Cardiac muscle cell (in vitro differentiated cells and primary cell): ENCODE measurements around the gene SHROOM1. TPM values are rescaled to one million over a fixed set of nuclear protein-coding genes. Genes with fewer than 3 reads are reported as not detected.

ENCODE experiments used
- DNase-seq, 2 donors: peaks; one replicate each; pipeline versions ENCODE4 v3.0.0 to v3.0.0-alpha.2; 2010 to 2017; ENCODE audit warnings: low read depth in 1 of 2, low spot score in 1 of 2
- H3K27ac ChIP-seq: fragments of 200-600 bp; sonication (generic); 2 replicates; pipeline ENCODE4 v1.5.1; 2016
- H3K27me3 ChIP-seq: fragments of 200-600 bp; sonication (generic); 2 replicates; pipeline ENCODE4 v1.6.0; 2016; ENCODE audit warnings: control low read depth
- H3K36me3 ChIP-seq: fragments of 200-600 bp; sonication (generic); 2 replicates; pipeline ENCODE4 v1.5.1; 2016; ENCODE audit warnings: control low read depth
- H3K4me1 ChIP-seq: fragments of 200-600 bp; sonication (generic); 2 replicates; pipeline ENCODE4 v1.8.1; 2017; ENCODE audit warnings: low read depth, mild to moderate bottlenecking, mixed run types
- H3K4me3 ChIP-seq: fragments of 200-600 bp; sonication (generic); 2 replicates; pipeline ENCODE4 v1.5.1; 2016; ENCODE audit warnings: mild to moderate bottlenecking
- H3K9me3 ChIP-seq: fragments of 200-600 bp; sonication (generic); 2 replicates; pipeline ENCODE4 v1.5.1; 2017; ENCODE audit warnings: low read depth, mild to moderate bottlenecking, control low read depth
- polyA plus RNA-seq: library from polyadenylated mRNA; unstranded; fragments of >200 nt; fragmentation: Nextera tagmentation; extraction: Ambion mirVana; gene quantifications from 2 replicates; pipeline ENCODE4 v1.2.1, GENCODE V29; 2016
- total RNA-seq: library from RNA; depleted of rRNA; stranded (reverse); fragments of >200 nt; gene quantifications from 2 replicates; pipeline ENCODE4 v1.2.3, GENCODE V29; 2016
- TF ChIP-seq, protein P1 (sequence below): IDR thresholded peaks from 2 replicates; pipeline ENCODE4 v1.5.1; 2012; ENCODE audit warnings: low read depth, mild to moderate bottlenecking, low read length

SHROOM1 gene, protein sequence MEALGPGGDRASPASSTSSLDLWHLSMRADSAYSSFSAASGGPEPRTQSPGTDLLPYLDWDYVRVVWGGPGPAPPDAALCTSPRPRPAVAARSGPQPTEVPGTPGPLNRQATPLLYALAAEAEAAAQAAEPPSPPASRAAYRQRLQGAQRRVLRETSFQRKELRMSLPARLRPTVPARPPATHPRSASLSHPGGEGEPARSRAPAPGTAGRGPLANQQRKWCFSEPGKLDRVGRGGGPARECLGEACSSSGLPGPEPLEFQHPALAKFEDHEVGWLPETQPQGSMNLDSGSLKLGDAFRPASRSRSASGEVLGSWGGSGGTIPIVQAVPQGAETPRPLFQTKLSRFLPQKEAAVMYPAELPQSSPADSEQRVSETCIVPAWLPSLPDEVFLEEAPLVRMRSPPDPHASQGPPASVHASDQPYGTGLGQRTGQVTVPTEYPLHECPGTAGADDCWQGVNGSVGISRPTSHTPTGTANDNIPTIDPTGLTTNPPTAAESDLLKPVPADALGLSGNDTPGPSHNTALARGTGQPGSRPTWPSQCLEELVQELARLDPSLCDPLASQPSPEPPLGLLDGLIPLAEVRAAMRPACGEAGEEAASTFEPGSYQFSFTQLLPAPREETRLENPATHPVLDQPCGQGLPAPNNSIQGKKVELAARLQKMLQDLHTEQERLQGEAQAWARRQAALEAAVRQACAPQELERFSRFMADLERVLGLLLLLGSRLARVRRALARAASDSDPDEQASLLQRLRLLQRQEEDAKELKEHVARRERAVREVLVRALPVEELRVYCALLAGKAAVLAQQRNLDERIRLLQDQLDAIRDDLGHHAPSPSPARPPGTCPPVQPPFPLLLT
- 8.1 and 9.8 TPM in 2 replicates for total RNA-seq
- polyA plus RNA-seq, result 13.3 TPM in 2 replicates

DNA sequence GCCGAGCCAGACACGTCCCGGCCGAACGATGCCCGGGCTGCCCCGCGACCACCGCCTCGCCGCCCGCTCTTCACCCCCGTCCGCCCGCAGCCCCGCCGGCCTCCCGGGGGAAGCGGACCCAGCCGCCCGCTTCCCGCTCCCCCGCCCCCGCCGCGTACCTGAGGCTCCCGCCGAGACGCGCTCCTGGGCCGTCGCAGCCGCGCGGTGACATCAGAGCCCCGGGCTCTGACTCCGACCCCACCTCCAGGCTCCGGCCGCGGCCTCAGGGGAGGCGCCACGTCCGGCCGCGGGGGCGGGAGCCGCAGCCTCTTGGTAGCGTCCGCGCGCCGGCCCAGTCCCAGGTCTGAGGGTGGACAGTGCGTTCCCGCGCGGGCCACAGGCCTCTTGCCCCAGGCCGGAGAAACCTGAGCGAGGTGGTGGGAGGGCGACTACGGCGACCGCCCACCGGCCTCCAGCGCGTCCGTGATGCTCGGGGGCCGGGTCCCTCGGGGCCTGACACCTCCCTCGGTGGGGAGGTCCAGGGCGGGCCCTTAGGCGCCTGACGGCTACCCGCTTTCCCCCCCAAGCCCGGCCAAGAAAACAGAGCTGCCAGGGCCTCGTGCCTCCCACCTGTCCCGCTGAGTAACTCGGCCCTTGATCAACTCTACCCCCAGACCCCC is at the start of gene SHROOM1:
TSS of gene SHROOM1 (minus strand) at position 212 of the 659 bp plus-strand sequence. CDS start 4,507 bp downstream, outside the sequence.
- Histone ChIP-seq H3K27me3 (peaks cover 58% of the 10 kb centered on the region), H3K9me3 (no peaks in the 10 kb centered on the region), H3K27ac (no peak within 1 kb of the TSS), H3K4me1 (no peaks in the 10 kb centered on the region), H3K4me3 (peak within 1 kb of the TSS; percentile 47), H3K36me3 (no peaks in the 10 kb centered on the region)
- TF ChIP-seq, protein P1, sequence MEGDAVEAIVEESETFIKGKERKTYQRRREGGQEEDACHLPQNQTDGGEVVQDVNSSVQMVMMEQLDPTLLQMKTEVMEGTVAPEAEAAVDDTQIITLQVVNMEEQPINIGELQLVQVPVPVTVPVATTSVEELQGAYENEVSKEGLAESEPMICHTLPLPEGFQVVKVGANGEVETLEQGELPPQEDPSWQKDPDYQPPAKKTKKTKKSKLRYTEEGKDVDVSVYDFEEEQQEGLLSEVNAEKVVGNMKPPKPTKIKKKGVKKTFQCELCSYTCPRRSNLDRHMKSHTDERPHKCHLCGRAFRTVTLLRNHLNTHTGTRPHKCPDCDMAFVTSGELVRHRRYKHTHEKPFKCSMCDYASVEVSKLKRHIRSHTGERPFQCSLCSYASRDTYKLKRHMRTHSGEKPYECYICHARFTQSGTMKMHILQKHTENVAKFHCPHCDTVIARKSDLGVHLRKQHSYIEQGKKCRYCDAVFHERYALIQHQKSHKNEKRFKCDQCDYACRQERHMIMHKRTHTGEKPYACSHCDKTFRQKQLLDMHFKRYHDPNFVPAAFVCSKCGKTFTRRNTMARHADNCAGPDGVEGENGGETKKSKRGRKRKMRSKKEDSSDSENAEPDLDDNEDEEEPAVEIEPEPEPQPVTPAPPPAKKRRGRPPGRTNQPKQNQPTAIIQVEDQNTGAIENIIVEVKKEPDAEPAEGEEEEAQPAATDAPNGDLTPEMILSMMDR, result no peak
- DNase-seq, result peak; percentile 66 to 82

DNA sequence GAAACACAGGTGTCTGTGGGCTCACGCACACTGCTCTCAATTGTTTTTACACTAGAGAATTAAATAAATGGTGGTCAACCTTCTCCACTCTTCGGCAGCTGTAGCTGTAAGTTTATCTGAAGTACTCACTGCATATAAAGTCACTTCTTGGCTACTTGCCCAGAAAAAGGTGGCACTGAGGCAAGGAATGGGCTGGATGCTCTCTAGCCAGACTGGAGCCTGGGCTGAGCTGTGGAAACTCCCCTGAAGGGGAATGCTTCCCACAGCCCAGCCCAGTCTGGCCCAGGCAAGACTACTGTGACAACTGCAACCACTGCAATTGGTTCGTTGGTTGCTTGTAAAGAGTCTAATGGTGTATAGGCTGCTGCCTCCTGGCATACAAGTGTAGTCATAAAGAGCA is 47.5 kb upstream of the SHROOM1 start:
- peak overlapping the region; percentile 79 for H3K27ac ChIP-seq
- peaks cover 38% of the 10 kb centered on the region for H3K4me1 ChIP-seq
- peaks cover 29% of the 10 kb centered on the region for H3K36me3 ChIP-seq
- H3K27me3 ChIP-seq, result no peaks in the 10 kb centered on the region
- H3K9me3 ChIP-seq, result no peaks in the 10 kb centered on the region
- DNase-seq, result peak; percentile 37 to 88
- TF ChIP-seq, protein P1, result no peak
- H3K4me3 ChIP-seq, result no peak overlapping the region

DNA sequence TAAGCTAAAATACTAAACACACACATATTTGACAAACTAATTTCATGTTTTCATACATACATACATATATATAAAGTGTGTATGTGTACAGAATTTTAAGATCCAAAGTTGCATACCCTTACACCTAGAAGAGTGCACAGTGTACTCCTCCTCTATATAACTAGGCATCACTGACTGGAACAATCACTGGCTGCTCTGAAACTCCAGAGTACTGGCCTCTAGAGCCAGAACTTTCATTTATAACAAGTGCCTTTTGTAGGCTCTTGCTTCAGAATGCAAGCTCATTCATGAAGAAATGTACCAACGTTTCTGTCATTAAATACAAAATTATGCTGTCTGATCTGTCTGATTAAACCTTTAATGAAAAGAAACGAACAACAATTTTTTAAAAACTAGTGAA is 47.0 kb upstream of the SHROOM1 start:
- peak overlapping the region; percentile 79 for H3K27ac ChIP-seq
- H3K4me3 ChIP-seq, result no peak overlapping the region
- H3K36me3 ChIP-seq, result peaks cover 26% of the 10 kb centered on the region
- no peaks in the 10 kb centered on the region for H3K9me3 ChIP-seq
- DNase-seq, result peak in 1 of 2 donors; percentile 23
- no peaks in the 10 kb centered on the region for H3K27me3 ChIP-seq
- TF ChIP-seq, protein P1, result no peak
- H3K4me1 ChIP-seq, result peaks cover 43% of the 10 kb centered on the region

DNA sequence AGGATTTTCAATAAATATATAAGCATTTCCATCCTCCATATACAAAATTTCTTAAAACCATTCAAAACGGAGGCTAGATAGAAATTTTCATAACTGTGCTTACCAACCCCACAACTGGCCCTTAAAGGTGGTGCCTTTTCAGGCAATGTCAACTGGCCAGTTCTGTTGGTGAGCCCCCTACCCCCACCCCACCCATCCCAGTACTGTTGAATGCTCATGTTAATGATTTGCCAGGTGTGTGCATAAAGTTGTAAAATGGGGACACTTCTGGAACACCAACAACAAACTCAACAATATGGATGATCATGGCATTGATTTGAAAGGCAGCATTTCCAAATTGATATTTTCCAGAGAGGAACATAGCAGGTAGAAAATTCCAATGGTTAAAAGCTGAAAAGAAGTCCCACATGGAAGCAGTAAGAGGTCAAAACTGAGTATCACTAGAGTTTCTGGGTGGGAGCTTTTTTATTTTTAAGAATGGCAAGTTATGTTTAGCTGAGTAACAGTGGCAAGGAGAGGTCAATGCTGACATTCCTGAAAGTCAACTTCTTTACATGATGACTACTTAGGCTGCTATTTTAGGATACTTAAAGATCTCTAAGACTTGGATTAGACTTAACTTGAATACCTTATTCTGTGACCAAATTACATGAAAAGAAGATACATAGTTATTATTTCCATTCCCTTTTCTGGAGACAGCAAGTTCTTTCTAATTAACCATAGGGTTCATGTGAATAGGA is 45.7 kb upstream of the SHROOM1 start:
- Histone ChIP-seq H3K4me1 (peaks cover 44% of the 10 kb centered on the region), H3K36me3 (peaks cover 18% of the 10 kb centered on the region), H3K27me3 (no peaks in the 10 kb centered on the region), H3K4me3 (no peak overlapping the region), H3K27ac (peak overlapping the region; percentile 79), H3K9me3 (no peaks in the 10 kb centered on the region)
- DNase-seq, result peak in 1 of 2 donors; percentile 43
- TF ChIP-seq, protein P1, result no peak

DNA sequence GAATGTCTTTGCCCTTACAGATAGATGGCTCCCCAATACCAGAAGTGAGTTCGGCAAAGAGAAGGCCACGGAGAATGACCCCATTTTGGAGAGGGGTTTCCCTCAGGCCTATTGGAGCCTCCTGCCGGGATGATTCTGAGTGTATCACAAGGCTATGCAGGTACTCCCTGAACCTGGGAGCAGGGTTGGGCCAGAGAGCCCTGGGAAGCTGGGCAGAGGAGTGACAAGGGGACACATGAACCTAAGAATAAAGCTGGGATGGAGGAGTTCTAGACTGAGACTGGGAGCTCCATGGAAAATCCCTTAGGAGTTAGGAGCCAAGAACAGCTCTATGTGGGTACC is 43.5 kb upstream of the SHROOM1 start:
- no peaks in the 10 kb centered on the region for H3K36me3 ChIP-seq

More for the DNA sequence above, 43.5 kb upstream of the SHROOM1 start:
- no peak for DNase-seq
- H3K27ac ChIP-seq, result peak overlapping the region; percentile 85
- H3K4me3 ChIP-seq, result no peak overlapping the region
- peaks cover 44% of the 10 kb centered on the region for H3K4me1 ChIP-seq
- H3K27me3 ChIP-seq, result no peaks in the 10 kb centered on the region
- TF ChIP-seq, protein P1, result no peak
- no peaks in the 10 kb centered on the region for H3K9me3 ChIP-seq
